HepG2 (cell line): Measurements from ENCODE around the gene EEA1. TPM values are rescaled to one million over a fixed set of nuclear protein-coding genes. Genes with fewer than 3 reads are reported as not detected.

ENCODE experiments used
- ATF7 ChIP-seq, 2 experiments: fragments of 450-650 bp in 1 of 2; sonication (generic) in 1 of 2; formaldehyde crosslinking in 1 of 2; IDR thresholded peaks; 2 replicates each; pipeline versions ENCODE4 v1.4.0 to v1.6.1; 2016 to 2020; ENCODE audit warnings: antibody characterized with exemption in 1 of 2, mild to moderate bottlenecking in 1 of 2, missing genetic modification reagents in 1 of 2
- BRD4 ChIP-seq: sonication (generic); formaldehyde crosslinking; IDR thresholded peaks from 2 replicates; pipeline ENCODE4 v1.4.0; 2020; ENCODE audit warnings: missing genetic modification reagents
- CENPX ChIP-seq: sonication (generic); formaldehyde crosslinking; IDR thresholded peaks from 2 replicates; pipeline ENCODE4 v1.9.0; 2021; ENCODE audit warnings: mild to moderate bottlenecking, missing genetic modification reagents, moderate library complexity
- ELK4 ChIP-seq: sonication (generic); formaldehyde crosslinking; IDR thresholded peaks from 2 replicates; pipeline ENCODE4 v1.9.0; 2021; ENCODE audit warnings: missing genetic modification reagents, borderline replicate concordance
- HMG20B ChIP-seq: conservative IDR thresholded peaks from 2 replicates; pipeline ENCODE4 v1.6.1; 2016; ENCODE audit warnings: missing genetic modification reagents, missing compliant biosample characterization
- MLXIP ChIP-seq: sonication (generic); formaldehyde crosslinking; IDR thresholded peaks from 2 replicates; pipeline ENCODE4 v1.9.0; 2021; ENCODE audit warnings: missing genetic modification reagents, borderline replicate concordance
- NFIB ChIP-seq: sonication (generic); formaldehyde crosslinking; IDR thresholded peaks from 2 replicates; pipeline ENCODE4 v1.9.0; 2021; ENCODE audit warnings: missing genetic modification reagents, mild to moderate bottlenecking, borderline replicate concordance
- NRL ChIP-seq: sonication (generic); formaldehyde crosslinking; IDR thresholded peaks from 2 replicates; pipeline ENCODE4 v1.5.0; 2020; ENCODE audit warnings: missing genetic modification reagents, mild to moderate bottlenecking, moderate library complexity, borderline replicate concordance
- ONECUT2 ChIP-seq: sonication (generic); formaldehyde crosslinking; IDR thresholded peaks from 2 replicates; pipeline ENCODE4 v1.4.0; 2020; ENCODE audit warnings: missing genetic modification reagents
- RFXAP ChIP-seq: sonication (generic); formaldehyde crosslinking; IDR thresholded peaks from 2 replicates; pipeline ENCODE4 v1.4.0; 2020; ENCODE audit warnings: missing genetic modification reagents, borderline replicate concordance
- SMARCE1 ChIP-seq: fragments of 450-650 bp; IDR thresholded peaks from 2 replicates; pipeline ENCODE4 v1.6.1; 2017; ENCODE audit warnings: borderline replicate concordance
- SP4 ChIP-seq: sonication (generic); formaldehyde crosslinking; IDR thresholded peaks from 2 replicates; pipeline ENCODE4 v1.8.1; 2023; ENCODE audit warnings: mild to moderate bottlenecking, missing genetic modification reagents
- TBX2 ChIP-seq: sonication (generic); formaldehyde crosslinking; IDR thresholded peaks from 2 replicates; pipeline ENCODE4 v1.5.0; 2020; ENCODE audit warnings: missing genetic modification reagents, mild to moderate bottlenecking, borderline replicate concordance
- TEAD3 ChIP-seq: optimal IDR thresholded peaks from 2 replicates; pipeline ENCODE3; 2016; ENCODE audit warnings: borderline replicate concordance
- TGIF2 ChIP-seq: IDR thresholded peaks from 2 replicates; pipeline ENCODE4 v1.6.1; 2016; ENCODE audit warnings: control low read depth, missing compliant biosample characterization
- ZFP91 ChIP-seq: sonication (generic); formaldehyde crosslinking; IDR thresholded peaks from 2 replicates; pipeline ENCODE4 v1.9.0; 2022; ENCODE audit warnings: missing genetic modification reagents, mild to moderate bottlenecking, borderline replicate concordance
- ZNF451 ChIP-seq: sonication (generic); formaldehyde crosslinking; IDR thresholded peaks from 2 replicates; pipeline ENCODE4 v1.5.0; 2020; ENCODE audit warnings: mild to moderate bottlenecking, missing genetic modification reagents
- ZNF460 ChIP-seq: sonication (generic); formaldehyde crosslinking; IDR thresholded peaks from 2 replicates; pipeline ENCODE4 v1.5.1; 2020; ENCODE audit warnings: missing genetic modification reagents, mild to moderate bottlenecking, borderline replicate concordance
- ZNF484 ChIP-seq: sonication (generic); formaldehyde crosslinking; IDR thresholded peaks from 2 replicates; pipeline ENCODE4 v1.5.1; 2020; ENCODE audit warnings: mild to moderate bottlenecking, low read depth, missing genetic modification reagents, borderline replicate concordance
- ZNF652 ChIP-seq: IDR thresholded peaks from 2 replicates; pipeline ENCODE4 v1.6.1; 2016; ENCODE audit warnings: low read depth, borderline replicate concordance
- ZNF678 ChIP-seq: sonication (generic); formaldehyde crosslinking; IDR thresholded peaks from 2 replicates; pipeline ENCODE4 v1.4.0; 2020; ENCODE audit warnings: mild to moderate bottlenecking, missing genetic modification reagents
- ZNF782 ChIP-seq: sonication (generic); formaldehyde crosslinking; IDR thresholded peaks from 2 replicates; pipeline ENCODE4 v1.4.0; 2020; ENCODE audit warnings: missing genetic modification reagents, mild to moderate bottlenecking, borderline replicate concordance
- ZSCAN25 ChIP-seq: sonication (generic); formaldehyde crosslinking; IDR thresholded peaks from 2 replicates; pipeline ENCODE4 v1.8.0; 2022; ENCODE audit warnings: mild to moderate bottlenecking, missing genetic modification reagents
- polyA plus RNA-seq, 8 experiments: library from polyadenylated mRNA; depleted of rRNA in 3 of 8; stranded (reverse) in 7 of 8; unstranded in 1 of 8; fragments of >200 nt; fragmentation: Illumina TruSeq in 4 of 8; extraction: Trizol in 4 of 8; gene quantifications; 2 replicates each; pipeline versions ENCODE4 v1.2.1 to v1.2.3, GENCODE V29; 2011 to 2016; ENCODE audit warnings: low read depth in 4 of 8, missing spikeins in 1 of 8, mixed read lengths in 1 of 8; ENCODE audit not compliant: insufficient read depth in 1 of 8
- total RNA-seq, 5 experiments: library from RNA; depleted of rRNA; stranded (reverse); fragments of >200 nt; fragmentation: Illumina TruSeq; extraction: Trizol; gene quantifications; 2 replicates each; pipeline ENCODE4 v1.2.3, GENCODE V29; 2016; ENCODE audit warnings: low read depth in 1 of 5

The EEA1 gene
- total and polyA plus RNA-seq, 2 of the 13 experiments (the other 11 are each of a cell fraction or from before 2014, with no cell fraction given), result 5.0 to 19.3 TPM

GRCh38 chr12:92928962-92929915 is at the start of gene EEA1 (continued):
- 0 out of 2 replicates have a peak, but pooled peaks have one; percentile 58 for TF ChIP-seq ZSCAN25 (CRISPR knock-in tag)
- TF ChIP-seq BRD4 (CRISPR knock-in tag), result peak; percentile 44; the same call in 1 of the 2 replicates
- TF ChIP-seq TGIF2, result no peak
- peak; percentile 81; the same call in 1 of the 2 replicates for TF ChIP-seq ZNF782 (CRISPR knock-in tag)
- peak; percentile 83; the same call in 1 of the 2 replicates for TF ChIP-seq ZNF678 (CRISPR knock-in tag)
- TF ChIP-seq HMG20B (CRISPR knock-in tag), result 0 out of 2 replicates have a peak, but pooled peaks have one; percentile 20
- no peak for TF ChIP-seq ZNF652 (CRISPR knock-in tag)
- no peak for TF ChIP-seq ZNF460
- TF ChIP-seq NRL (CRISPR knock-in tag), result peak; percentile 93
- TF ChIP-seq SP4 (CRISPR knock-in tag), result peak; percentile 99
- no peak for TF ChIP-seq SMARCE1
- peak; percentile 59 for TF ChIP-seq TEAD3 (CRISPR knock-in tag)
- peak; percentile 90; the same call in 1 of the 2 replicates for TF ChIP-seq RFXAP (CRISPR knock-in tag)
- TF ChIP-seq ONECUT2 (CRISPR knock-in tag), result no peak
- no peak for TF ChIP-seq ZNF484 (CRISPR knock-in tag)
- no peak for TF ChIP-seq ELK4 (CRISPR knock-in tag)
- peak; percentile 87; the same call in 1 of the 2 replicates for TF ChIP-seq TBX2 (CRISPR knock-in tag)
- TF ChIP-seq ATF7 (IDR thresholded peaks at IDR 0.05), result no peak
- 0 out of 2 replicates have a peak, but pooled peaks have one; percentile 25 for TF ChIP-seq ATF7 (CRISPR knock-in tag; IDR thresholded peaks at IDR 0.05)
- TF ChIP-seq ZFP91 (CRISPR knock-in tag), result peak; percentile 82
- TF ChIP-seq ZNF451 (CRISPR knock-in tag), result peak; percentile 88
- peak; percentile 51; the same call in 1 of the 2 replicates for TF ChIP-seq MLXIP (CRISPR knock-in tag)
- TF ChIP-seq NFIB (CRISPR knock-in tag), result no peak
- no peak for TF ChIP-seq CENPX (CRISPR knock-in tag)
